Endothelial cell of umbilical vein (primary cell): Measurements from ENCODE around the gene PYURF. TPM values are rescaled to one million over a fixed set of nuclear protein-coding genes. Genes with fewer than 3 reads are reported as not detected.

ENCODE experiments used
- BruUV-seq: library from RNA; stranded (reverse); fragments of 400-500 nt; replicated peaks from 2 replicates; lab custom pipeline; 2021; lab: Mats Ljungman, UMichigan
- CTCF ChIA-PET: fragments of 300-600, 350-600 bp; sonication (Branson Sonifier 250); formaldehyde crosslinking; loops from one replicate; lab custom pipeline; 2021; ENCODE audit warnings: antibody characterized with exemption, inconsistent platforms; lab: Charles Lee
- POLR2A ChIA-PET: fragments of 300-600, 350-600 bp; sonication (Branson Sonifier 250); formaldehyde crosslinking; loops from one replicate; lab custom pipeline; 2021; ENCODE audit warnings: antibody characterized with exemption, inconsistent platforms; lab: Charles Lee
- DNase-seq: peaks from one replicate; pipeline ENCODE4 v3.0.0-alpha.2; 2011; ENCODE audit warnings: low read depth, low spot score
- FAIRE-seq: peaks from 2 replicates; lab custom pipeline; 2011; peaks lifted over from hg19 to GRCh38; lab: Jason Lieb, UNC
- H2AFZ ChIP-seq: 2 replicates; pipeline ENCODE4 v1.6.0; 2012; ENCODE audit warnings: low read depth, low read length, control low read depth, inconsistent platforms
- H3K27ac ChIP-seq: 2 replicates; pipeline ENCODE4 v1.5.1; 2011; ENCODE audit warnings: low read depth, mild to moderate bottlenecking, control low read depth, low read length, moderate library complexity; ENCODE audit not compliant: insufficient read depth
- H3K27me3 ChIP-seq, 2 experiments: 2 replicates each; pipeline versions ENCODE4 v1.6.0 to v1.6.1; 2011; ENCODE audit warnings: low read length in 2 of 2, mixed read lengths in 1 of 2; ENCODE audit not compliant: control insufficient read depth in 2 of 2, insufficient read depth in 2 of 2
- H3K36me3 ChIP-seq, 2 experiments: 2 replicates in 1 of 2; 3 replicates in 1 of 2; pipeline ENCODE4 v1.5.1; 2011; ENCODE audit warnings: low read length in 2 of 2, mild to moderate bottlenecking in 1 of 2, moderate library complexity in 1 of 2; ENCODE audit not compliant: control insufficient read depth in 2 of 2, insufficient read depth in 2 of 2; ENCODE audit errors: extremely low read depth in 1 of 2
- H3K4me1 ChIP-seq: 3 replicates; pipeline ENCODE4 v1.5.1; 2011; ENCODE audit warnings: mild to moderate bottlenecking, low read length; ENCODE audit not compliant: control insufficient read depth, insufficient read depth; ENCODE audit errors: extremely low read depth
- H3K4me2 ChIP-seq: 2 replicates; pipeline ENCODE4 v1.6.1; 2011; ENCODE audit warnings: low read length, control low read depth, mixed read lengths; ENCODE audit not compliant: insufficient read depth
- H3K4me3 ChIP-seq, 3 experiments: fragments of 200-600 bp in 1 of 3; sonication (generic), shearing (Covaris generic) in 1 of 3; replicated peaks in 1 of 3; 2 replicates each; pipeline ENCODE4 v1.5.1; 2011 to 2016; ENCODE audit warnings: control low read depth in 3 of 3, low read length in 3 of 3, mild to moderate bottlenecking in 2 of 3, inconsistent platforms in 1 of 3, low read depth in 1 of 3, moderate library complexity in 1 of 3; ENCODE audit not compliant: insufficient read depth in 1 of 3
- H3K79me2 ChIP-seq: 2 replicates; pipeline ENCODE4 v1.6.0; 2012; ENCODE audit warnings: low read length, inconsistent platforms; ENCODE audit not compliant: control insufficient read depth, insufficient read depth
- H3K9ac ChIP-seq: replicated peaks from 2 replicates; pipeline ENCODE3; 2011; ENCODE audit warnings: low read length, control low read depth; ENCODE audit not compliant: insufficient read depth; ENCODE audit errors: extremely low read depth
- H3K9me1 ChIP-seq: replicated peaks from 3 replicates; pipeline ENCODE4 v1.6.0; 2011; ENCODE audit warnings: mild to moderate bottlenecking, low read length; ENCODE audit not compliant: control insufficient read depth, insufficient read depth; ENCODE audit errors: extremely low read depth
- H3K9me3 ChIP-seq: replicated peaks from 2 replicates; pipeline ENCODE4 v1.5.1; 2012; ENCODE audit warnings: low read length, inconsistent platforms; ENCODE audit not compliant: control insufficient read depth, insufficient read depth
- H4K20me1 ChIP-seq: replicated peaks from 2 replicates; pipeline ENCODE3; 2011; ENCODE audit warnings: mild to moderate bottlenecking, low read length; ENCODE audit not compliant: control insufficient read depth, insufficient read depth; ENCODE audit errors: extremely low read depth
- CTCF ChIP-seq, 2 donors: IDR thresholded peaks; 1 replicate in 1 of 2; 2 replicates in 1 of 2; pipeline ENCODE4 v1.5.1; 2011; ENCODE audit warnings: low read length in 2 of 2, mild to moderate bottlenecking in 2 of 2, moderate library complexity in 2 of 2, control low read depth in 1 of 2, inconsistent platforms in 1 of 2, low read depth in 1 of 2; ENCODE audit not compliant: insufficient read depth in 1 of 2; ENCODE audit errors: extremely low read depth in 1 of 2
- EZH2 ChIP-seq: IDR thresholded peaks from 2 replicates; pipeline ENCODE4 v1.6.1; 2012; ENCODE audit warnings: borderline replicate concordance, low read depth, mild to moderate bottlenecking, moderate library complexity, low read length, inconsistent platforms; ENCODE audit not compliant: severe bottlenecking
- FOS ChIP-seq: IDR thresholded peaks from 2 replicates; pipeline ENCODE4 v1.6.1; 2011; ENCODE audit warnings: mild to moderate bottlenecking, low read length, moderate library complexity, borderline replicate concordance; ENCODE audit not compliant: insufficient read depth
- GATA2 ChIP-seq: IDR thresholded peaks from 2 replicates; pipeline ENCODE4 v1.7.0; 2011; ENCODE audit warnings: low read depth, mild to moderate bottlenecking, moderate library complexity, mixed read lengths, low read length; ENCODE audit not compliant: insufficient read length, insufficient read depth
- JUN ChIP-seq: IDR thresholded peaks from 2 replicates; pipeline ENCODE4 v1.6.1; 2011; ENCODE audit warnings: borderline replicate concordance, low read depth; ENCODE audit not compliant: insufficient read length, insufficient read depth
- MAX ChIP-seq: IDR thresholded peaks from 2 replicates; pipeline ENCODE4 v1.6.1; 2011; ENCODE audit not compliant: insufficient read depth, insufficient read length
- MYC ChIP-seq: IDR thresholded peaks from one replicate; pipeline ENCODE4 v1.6.1; 2011; ENCODE audit warnings: mild to moderate bottlenecking, low read depth, low read length
- POLR2A ChIP-seq: IDR thresholded peaks from 2 replicates; pipeline ENCODE4 v1.6.1; 2012; ENCODE audit warnings: low read depth, mild to moderate bottlenecking, control low read depth, low read length
- POLR2AphosphoS5 ChIP-seq: IDR thresholded peaks from 2 replicates; pipeline ENCODE4 v1.6.1; 2012; ENCODE audit warnings: low read depth, mild to moderate bottlenecking, control low read depth, low read length, moderate library complexity; ENCODE audit not compliant: insufficient read depth
- dilution Hi-C: fragments of 300-500 bp; cut with MboI; formaldehyde crosslinking; loops from one replicate; pipeline ENCODE4 v1.15.0; 2019; ENCODE audit warnings: low sequenced_read_pairs; ENCODE audit not compliant: extremely low pct_ligation_motif_present
- intact Hi-C: fragments of 100-400 bp; cut with micrococcal nuclease; formaldehyde crosslinking; loops from one replicate; pipeline ENCODE4 v1.10.0; 2022
- polyA plus RNA-seq, 4 experiments: library from polyadenylated mRNA; depleted of rRNA in 3 of 4; stranded (reverse) in 3 of 4; unstranded in 1 of 4; fragments of >200 nt; gene quantifications; 2 replicates each; pipeline versions ENCODE4 v1.2.1 to v1.2.3, GENCODE V29; 2011 to 2012; ENCODE audit warnings: missing spikeins in 1 of 4
- total RNA-seq: library from RNA; stranded (reverse); gene quantifications from 2 replicates; pipeline ENCODE4 v1.2.3, GENCODE V29; 2021

PYURF gene
- total and polyA plus RNA-seq, 2 donors (not counting 3 experiments of a cell fraction or from before 2014, with no cell fraction given), result 59.1 to 79.7 TPM

GRCh38 chr4:88528861-88529260 lies 5.3 kb upstream of the PYURF start:
- Histone ChIP-seq H3K4me3 (no peak overlapping the region), H3K27me3 (no peaks in the 10 kb centered on the region), H4K20me1 (no peaks in the 10 kb centered on the region), H3K36me3 (no peaks in the 10 kb centered on the region), H3K4me1 (peaks cover 32% of the 10 kb centered on the region), H3K9me3 (no peaks in the 10 kb centered on the region), H2AFZ (no peak overlapping the region), H3K9ac (no peak overlapping the region), H3K4me2 (no peak overlapping the region), H3K27ac (no peak overlapping the region), H3K9me1 (no peaks in the 10 kb centered on the region), H3K79me2 (peaks cover 6% of the 10 kb centered on the region)
- no peak for TF ChIP-seq POLR2AphosphoS5
- TF ChIP-seq EZH2, result no peak
- TF ChIP-seq MYC, result no peak
- no peak for TF ChIP-seq POLR2A
- TF ChIP-seq JUN, result no peak
- TF ChIP-seq CTCF (IDR thresholded peaks at IDR 0.05; ENCODE audit: extremely low read depth in 1 of 2, insufficient read depth in 1 of 2, low read depth in 1 of 2, low read length in 2 of 2), result no peak
- TF ChIP-seq MAX, result no peak
- TF ChIP-seq FOS, result no peak
- no peak for TF ChIP-seq GATA2
- dilution Hi-C loops, result no loop called here
- DNase-seq (peak; percentile 25), FAIRE-seq (no peak)
- CTCF ChIA-PET, result interaction anchor here (6.8 to 16.6 kb wide), 2 partner anchors 130 to 261 kb away, joined by 72 to 368 read pairs; no protein-coding TSS in a partner anchor
- no TSS peak for BruUV-seq
- POLR2A ChIA-PET, result no interaction called here
- intact Hi-C loops, result loop anchor here (1.0 to 5.0 kb wide), 3 partner anchors 130 to 495 kb away; no protein-coding TSS in a partner anchor
